SK-N-SH (cell line): ENCODE data around the gene PRKN.

Experiments
- CTCF ChIP-seq: fragments of 200-600 bp; sonication (generic); IDR thresholded peaks from 2 replicates; pipeline ENCODE4 v1.6.1; 2017; ENCODE audit warnings: antibody characterized with exemption, mild to moderate bottlenecking, moderate library complexity
- EP300 ChIP-seq, 2 experiments: IDR thresholded peaks; 2 replicates each; pipeline versions ENCODE4 v1.4.0 to v1.6.1; 2012; ENCODE audit warnings: borderline replicate concordance in 1 of 2, low read depth in 1 of 2, low read length in 1 of 2
- MAX ChIP-seq: IDR thresholded peaks from 2 replicates; pipeline ENCODE4 v1.4.0; 2012; ENCODE audit warnings: low read depth
- MXI1 ChIP-seq: IDR thresholded peaks from 2 replicates; pipeline ENCODE4 v1.6.1; 2012; ENCODE audit warnings: mild to moderate bottlenecking, low read depth, low read length, improper control_type of control experiment
- POLR2AphosphoS5 ChIP-seq: IDR thresholded peaks from 2 replicates; pipeline ENCODE4 v1.6.1; 2012; ENCODE audit warnings: low read depth, low read length
- RAD21 ChIP-seq: IDR thresholded peaks from 2 replicates; pipeline ENCODE4 v1.6.1; 2012; ENCODE audit warnings: mild to moderate bottlenecking, low read length
- REST ChIP-seq: IDR thresholded peaks from 2 replicates; pipeline ENCODE4 v1.6.1; 2012; ENCODE audit warnings: mild to moderate bottlenecking, low read depth, low read length, moderate library complexity
- SIN3A ChIP-seq: IDR thresholded peaks from 2 replicates; pipeline ENCODE4 v1.6.1; 2012; ENCODE audit warnings: low read depth, mild to moderate bottlenecking, low read length, moderate library complexity, borderline replicate concordance
- TAF1 ChIP-seq: IDR thresholded peaks from 2 replicates; pipeline ENCODE4 v1.6.1; 2012; ENCODE audit warnings: low read depth, mild to moderate bottlenecking, low read length, moderate library complexity, borderline replicate concordance
- TEAD4 ChIP-seq: IDR thresholded peaks from 2 replicates; pipeline ENCODE4 v1.4.0; 2012; ENCODE audit warnings: mild to moderate bottlenecking, borderline replicate concordance; ENCODE audit not compliant: insufficient read depth
- USF1 ChIP-seq: IDR thresholded peaks from 2 replicates; pipeline ENCODE4 v1.4.0; 2012; ENCODE audit warnings: low read depth, borderline replicate concordance
- USF2 ChIP-seq: fragments of 150-350 bp; IDR thresholded peaks from 2 replicates; pipeline ENCODE4 v1.6.1; 2017; ENCODE audit warnings: antibody characterized with exemption, low read length, low read depth, borderline replicate concordance
- YY1 ChIP-seq: IDR thresholded peaks from 2 replicates; pipeline ENCODE4 v1.4.0; 2012; ENCODE audit warnings: low read depth, mild to moderate bottlenecking

- TF ChIP-seq POLR2AphosphoS5: no peak
- TF ChIP-seq CTCF: no peak
- TF ChIP-seq SIN3A: no peak
- no peak for TF ChIP-seq EP300 (IDR thresholded peaks at IDR 0.05; ENCODE audit: borderline replicate concordance in 1 of 2, low read depth in 1 of 2, low read length in 1 of 2)
- no peak for TF ChIP-seq MXI1
- no peak for TF ChIP-seq TAF1
- TF ChIP-seq RAD21: no peak
- no peak for TF ChIP-seq YY1
- TF ChIP-seq USF2: no peak
- TF ChIP-seq TEAD4: no peak
- TF ChIP-seq USF1: no peak
- no peak for TF ChIP-seq REST
- no peak for TF ChIP-seq MAX
These were observed 25.1 kb downstream of the PRKN start for GRCh38 chr6:162702446-162702845.
